Measurements from ENCODE around the gene BICRA. TPM values are rescaled to one million over a fixed set of nuclear protein-coding genes. Genes with fewer than 3 reads are reported as not detected.
A peak's percentile ranks its signal among the peaks of the same experiment; 100 is the strongest.

Gene BICRA
- total and polyA plus RNA-seq, 2 of the 8 experiments (the other 6 are each of a cell fraction or from before 2014, with no cell fraction given), result 1.5 to 29.2 TPM

- TF ChIP-seq SUZ12 (IDR thresholded peaks at IDR 0.05; ENCODE audit: low read length), result no peak
- TF ChIP-seq PHF8 (conservative IDR thresholded peaks at IDR 0.05; ENCODE audit: low read depth, low read length), result no peak; the same call in 1 of the 2 replicates
- no peak for TF ChIP-seq TAF7 (optimal IDR thresholded peaks at IDR 0.05; ENCODE audit: borderline replicate concordance, low read depth, low read length)
- no peak for TF ChIP-seq RXRA (IDR thresholded peaks at IDR 0.05; ENCODE audit: insufficient read depth, low read depth, low read length)
- no peak for TF ChIP-seq TEAD4 (IDR thresholded peaks at IDR 0.05; ENCODE audit: low read depth, low read length)
- no peak for TF ChIP-seq CHD2 (IDR thresholded peaks at IDR 0.05; ENCODE audit: low read length)
- TF ChIP-seq KDM1A (IDR thresholded peaks at IDR 0.05; ENCODE audit: borderline replicate concordance, low read length), result peak; percentile 69; the same call in 1 of the 2 replicates
- TF ChIP-seq POLR2AphosphoS5 (IDR thresholded peaks at IDR 0.05; ENCODE audit: low read depth, low read length), result no peak
- TF ChIP-seq YY1 (IDR thresholded peaks at IDR 0.05; ENCODE audit: low read depth, low read length), result no peak
- TF ChIP-seq TCF12 (IDR thresholded peaks at IDR 0.05; ENCODE audit: low read depth, low read length), result no peak
- TF ChIP-seq NANOG (IDR thresholded peaks at IDR 0.05; ENCODE audit: insufficient read depth, low read depth, low read length, poor library complexity, severe bottlenecking), result no peak
- TF ChIP-seq RBBP5 (IDR thresholded peaks at IDR 0.05; ENCODE audit: borderline replicate concordance, low read depth, low read length), result peak; percentile 40; the same call in 1 of the 2 replicates
- no peak for TF ChIP-seq SAP30 (IDR thresholded peaks at IDR 0.05; ENCODE audit: insufficient read depth, insufficient replicate concordance, low read length)
- TF ChIP-seq CBX8 (IDR thresholded peaks at IDR 0.05; ENCODE audit: borderline replicate concordance, low read depth, low read length), result no peak
- no peak for TF ChIP-seq EZH2 (IDR thresholded peaks at IDR 0.05; ENCODE audit: low read depth, low read length, severe bottlenecking)
- TF ChIP-seq BCL11A (IDR thresholded peaks at IDR 0.05; ENCODE audit: low read depth in 2 of 2, low read length in 2 of 2), result no peak
- no peak for TF ChIP-seq CREB1 (IDR thresholded peaks at IDR 0.05)
- peak; percentile 74 to 84 (median 81) for TF ChIP-seq CTCF (IDR thresholded peaks at IDR 0.05; ENCODE audit: control extremely low read depth in 1 of 3, insufficient read depth in 1 of 3, low read depth in 1 of 3, low read length in 3 of 3)
- no peak for TF ChIP-seq GABPA (IDR thresholded peaks at IDR 0.05; ENCODE audit: borderline replicate concordance, insufficient read depth, low read length)
- no peak for TF ChIP-seq RFX5 (IDR thresholded peaks at IDR 0.05; ENCODE audit: borderline replicate concordance, low read depth, low read length)
Measured at GRCh38 chr19:47713046-47714021, 104.4 kb downstream of the BICRA start, which contains the start of gene EHD2 (continued).

Measured in H1 (cell line).